Measurements from ENCODE around the gene PDE3A.
"Not testable (repeated sequence)": the region's sequence is repeated elsewhere in the genome, so short reads cannot be mapped to it uniquely, and the experiment has no call there.

The PDE3A gene

GRCh38 chr12:20368114-20368650 is at the start of gene PDE3A:
Gene PDE3A (plus strand): TSS chr12:20368537. CDS start chr12:20369285, 748 bp downstream.
- peak; percentile 38 for DNase-seq (ENCODE audit: low spot score)

GRCh38 chr12:20319366-20319765 is 49.0 kb upstream of the PDE3A start:
- no peak for DNase-seq (ENCODE audit: low spot score)

GRCh38 chr12:20320552-20320951 is 47.8 kb upstream of the PDE3A start:
- no peak for DNase-seq (ENCODE audit: low spot score)

GRCh38 chr12:20330826-20331505 is 37.4 kb upstream of the PDE3A start:
- not testable (repeated sequence) for DNase-seq (ENCODE audit: low spot score)

- no peak for DNase-seq (ENCODE audit: low spot score)
Observed at GRCh38 chr12:20339060-20339459, 29.3 kb upstream of the PDE3A start.

GRCh38 chr12:20342111-20342510 is 26.2 kb upstream of the PDE3A start:
- no peak for DNase-seq (ENCODE audit: low spot score)

- no peak for DNase-seq (ENCODE audit: low spot score)
Observed at GRCh38 chr12:20345866-20346265, 22.5 kb upstream of the PDE3A start.

- DNase-seq (ENCODE audit: low spot score): no peak
Observed at GRCh38 chr12:20350026-20350425, 18.3 kb upstream of the PDE3A start.

- DNase-seq (ENCODE audit: low spot score): no peak
Observed at GRCh38 chr12:20350495-20350894, 17.8 kb upstream of the PDE3A start.

- DNase-seq (ENCODE audit: low spot score): no peak
Observed at GRCh38 chr12:20351406-20351805, 16.9 kb upstream of the PDE3A start.

GRCh38 chr12:20356048-20356447 is 12.3 kb upstream of the PDE3A start:
- DNase-seq (ENCODE audit: low spot score): no peak

- DNase-seq (ENCODE audit: low spot score): no peak
Observed at GRCh38 chr12:20360407-20360806, 7.9 kb upstream of the PDE3A start.

- no peak for DNase-seq (ENCODE audit: low spot score)
Observed at GRCh38 chr12:20361416-20361815, 6.9 kb upstream of the PDE3A start.

GRCh38 chr12:20364501-20364900 is 3.8 kb upstream of the PDE3A start:
- no peak for DNase-seq (ENCODE audit: low spot score)

- no peak for DNase-seq (ENCODE audit: low spot score)
Observed at GRCh38 chr12:20366776-20367409, 1.4 kb upstream of the PDE3A start.

- DNase-seq (ENCODE audit: low spot score): peak; percentile 17
Observed at GRCh38 chr12:20367583-20368113, 689 bp upstream of the PDE3A start.

GRCh38 chr12:20368651-20369304 is 441 bp downstream of the PDE3A start:
- peak; percentile 19 for DNase-seq (ENCODE audit: low spot score)

- DNase-seq (ENCODE audit: low spot score): peak; percentile 11
Observed at GRCh38 chr12:20369305-20370013, 1.1 kb downstream of the PDE3A start.

- peak; percentile 9 for DNase-seq (ENCODE audit: low spot score)
Observed at GRCh38 chr12:20370014-20370386, 1.7 kb downstream of the PDE3A start.

GRCh38 chr12:20370866-20371519 is 2.7 kb downstream of the PDE3A start:
- DNase-seq (ENCODE audit: low spot score): no peak

- DNase-seq (ENCODE audit: low spot score): no peak
Observed at GRCh38 chr12:20372326-20373096, 4.2 kb downstream of the PDE3A start.
